Measurements from ENCODE around the gene CREB5.

CREB5 gene

DNA sequence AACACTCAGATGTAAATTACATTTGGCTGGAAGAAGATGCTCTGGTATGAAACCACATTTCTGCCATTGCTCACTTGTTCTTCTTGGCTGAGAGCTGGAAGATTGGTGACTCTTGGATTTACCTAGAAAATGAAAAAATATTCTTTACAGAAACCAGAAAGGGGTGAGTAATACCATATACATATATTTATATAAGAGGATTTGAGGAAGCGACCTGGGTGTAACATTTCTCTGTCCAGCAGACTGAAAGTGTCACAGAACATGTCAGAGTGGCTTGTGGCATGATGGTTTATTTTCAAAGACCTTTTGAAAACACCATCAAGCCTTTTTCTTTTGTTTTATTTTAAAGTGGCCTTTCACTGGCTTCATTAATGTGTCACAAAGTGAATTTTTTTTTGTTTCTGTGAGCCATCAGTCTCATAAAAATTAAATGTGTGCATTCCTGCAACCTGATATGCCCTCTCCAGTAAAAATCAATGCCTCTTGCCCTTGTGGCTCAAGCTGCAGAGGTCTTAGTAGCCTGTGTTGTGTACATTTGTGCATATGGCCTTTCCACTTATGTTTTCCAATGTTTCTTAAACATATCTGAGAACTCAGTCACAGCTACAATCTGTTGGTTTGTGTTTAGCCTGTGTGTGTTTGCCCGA is 23.5 kb downstream of the CREB5 start:
- ATAC-seq (no peak), DNase-seq (no peak)

DNA sequence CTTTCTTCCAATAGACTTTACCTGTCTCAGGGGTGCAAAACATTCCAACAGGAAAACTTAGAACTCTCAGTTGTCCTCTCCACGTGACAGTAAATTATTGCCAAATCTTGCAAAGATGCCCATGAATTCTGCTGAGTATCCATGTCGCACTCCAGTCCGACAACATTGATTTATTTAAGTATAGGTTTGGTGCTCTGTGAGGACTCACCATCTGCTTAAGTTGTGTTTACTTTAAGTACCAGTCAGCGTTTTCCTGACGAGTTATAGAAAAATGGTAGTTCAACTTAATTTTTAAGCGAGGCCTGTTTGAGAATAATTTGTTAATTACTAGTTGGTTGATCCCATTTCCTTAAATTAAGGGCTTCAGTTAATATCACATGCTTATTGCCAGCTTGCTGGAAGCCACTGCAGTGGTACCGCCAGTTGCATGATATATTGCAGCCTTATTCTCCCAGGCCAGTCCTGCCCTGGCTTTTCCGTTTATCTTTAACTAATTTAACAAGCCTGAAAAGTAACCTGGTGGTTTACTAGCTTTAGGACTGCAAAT is 27.8 kb downstream of the CREB5 start:
- ATAC-seq (no peak), DNase-seq (no peak)

DNA sequence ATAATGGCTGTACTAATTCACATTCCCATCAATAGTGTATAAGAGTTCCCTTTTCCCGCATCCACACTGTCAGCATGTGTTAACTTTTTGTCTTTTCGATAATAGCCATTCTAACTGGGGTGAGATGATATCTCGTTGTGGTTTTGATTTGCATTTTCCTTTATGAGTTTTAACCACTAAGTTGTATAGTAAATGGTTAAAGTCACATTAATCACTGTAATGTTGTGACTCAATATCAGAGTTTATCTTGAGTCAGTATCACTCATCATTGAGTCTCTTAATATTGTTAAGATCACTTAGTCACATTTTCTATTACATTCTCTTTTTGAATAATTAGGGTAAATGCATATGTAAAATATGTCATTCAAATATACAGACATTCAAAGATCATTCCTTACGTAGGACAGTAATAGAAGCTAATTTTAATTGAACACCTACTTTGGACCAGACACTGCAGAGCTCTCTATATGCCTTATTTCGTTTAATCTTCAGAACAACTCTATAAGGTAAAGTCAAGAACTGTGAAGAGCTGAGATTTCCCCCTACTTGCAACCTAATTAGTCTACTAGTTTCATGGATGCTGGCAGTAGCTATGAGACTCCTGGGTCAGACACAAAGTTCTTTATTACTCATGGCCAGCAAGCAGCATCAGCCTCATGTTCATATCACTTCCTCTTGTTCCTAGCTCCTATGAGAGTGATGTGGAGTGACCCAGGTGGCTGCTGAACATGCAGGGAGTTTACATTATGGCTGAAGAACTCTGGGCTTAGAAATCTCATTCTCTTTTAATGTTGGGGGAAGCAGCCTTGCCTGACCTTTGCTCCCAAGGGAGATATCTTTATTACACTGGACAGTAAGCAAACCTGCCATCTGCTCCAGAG is 30.5 kb downstream of the CREB5 start:
- peak; percentile 5 for DNase-seq
- peak; percentile 86 for ATAC-seq

DNA sequence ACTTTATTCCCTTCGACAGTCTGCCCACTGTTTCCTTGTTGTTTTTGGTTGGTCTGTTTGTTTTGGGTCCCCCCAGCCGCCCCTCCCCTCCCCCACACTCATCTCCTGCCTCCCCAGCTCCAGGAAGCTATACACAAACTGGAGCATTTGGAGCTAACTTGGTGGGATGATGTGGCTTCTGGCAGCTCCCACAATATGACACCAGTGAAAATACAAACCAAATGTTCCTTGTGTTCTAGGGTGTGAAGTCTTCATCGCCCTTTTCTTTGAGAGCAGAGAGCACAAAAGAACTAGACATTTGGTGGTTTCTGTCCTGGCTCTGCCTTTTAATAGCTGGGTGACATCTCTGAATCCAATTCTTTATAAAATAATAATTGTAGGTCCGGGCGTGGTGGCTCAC is 33.8 kb downstream of the CREB5 start:
- DNase-seq (no peak), ATAC-seq (no peak)

DNA sequence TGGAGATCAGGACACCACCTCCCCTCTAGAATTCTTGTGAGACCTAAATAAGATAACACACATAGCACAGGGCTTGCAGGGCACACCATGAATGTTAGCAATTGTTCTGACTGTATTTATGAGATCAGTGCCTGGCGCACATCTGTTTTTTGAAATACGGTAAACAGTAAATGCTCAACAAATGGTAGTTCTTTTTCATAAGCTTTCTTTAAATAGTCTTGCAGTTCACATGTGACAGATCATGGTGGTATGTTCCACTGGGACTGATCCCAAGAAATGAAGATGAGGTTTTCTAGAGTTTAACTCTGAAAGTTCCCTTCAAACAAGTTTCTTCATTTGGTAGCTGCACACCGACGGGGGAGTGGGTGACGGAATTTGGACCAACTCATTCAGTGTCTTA is 34.8 kb downstream of the CREB5 start:
- ATAC-seq, result no peak
- no peak for DNase-seq

DNA sequence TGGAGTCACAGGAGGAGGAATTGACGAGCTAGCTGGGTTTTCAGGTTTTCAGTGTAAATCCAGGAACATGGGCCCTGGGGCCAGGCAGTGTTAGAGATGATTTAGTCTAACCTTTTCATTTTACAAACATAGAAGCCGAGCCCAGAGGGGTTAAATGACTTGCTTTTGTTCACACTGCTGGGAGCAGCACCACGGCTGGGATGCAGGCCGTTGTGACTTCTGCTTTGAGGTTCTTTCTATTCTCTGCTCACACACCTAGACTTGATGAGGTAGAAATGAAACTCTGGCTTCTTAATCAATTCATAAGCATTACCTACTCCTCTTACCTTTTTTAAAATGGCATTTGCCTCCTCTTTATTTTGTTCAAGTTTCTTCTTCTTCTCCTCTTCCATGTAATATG is 36.4 kb downstream of the CREB5 start:
- DNase-seq (no peak), ATAC-seq (no peak)

DNA sequence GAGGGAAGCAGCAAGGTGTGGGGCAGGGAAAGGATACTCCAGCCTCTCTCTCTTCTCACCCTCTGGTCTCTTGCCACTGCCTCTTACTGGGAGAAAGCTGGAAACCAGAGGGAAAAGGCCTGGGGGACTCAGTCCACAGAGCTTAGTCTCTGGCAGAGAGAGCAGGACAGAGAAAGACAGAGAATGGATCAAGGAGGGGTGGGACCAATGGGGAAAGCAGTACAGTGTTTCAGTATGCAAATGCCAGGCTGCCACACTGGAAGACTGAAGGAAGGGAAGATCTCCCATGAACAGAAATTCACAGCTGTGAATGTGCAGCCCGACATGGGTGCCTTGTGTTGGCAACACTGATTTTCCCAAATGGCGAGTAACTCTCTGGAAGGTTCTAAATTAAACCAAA is 40.4 kb downstream of the CREB5 start:
- no peak for DNase-seq
- no peak for ATAC-seq

DNA sequence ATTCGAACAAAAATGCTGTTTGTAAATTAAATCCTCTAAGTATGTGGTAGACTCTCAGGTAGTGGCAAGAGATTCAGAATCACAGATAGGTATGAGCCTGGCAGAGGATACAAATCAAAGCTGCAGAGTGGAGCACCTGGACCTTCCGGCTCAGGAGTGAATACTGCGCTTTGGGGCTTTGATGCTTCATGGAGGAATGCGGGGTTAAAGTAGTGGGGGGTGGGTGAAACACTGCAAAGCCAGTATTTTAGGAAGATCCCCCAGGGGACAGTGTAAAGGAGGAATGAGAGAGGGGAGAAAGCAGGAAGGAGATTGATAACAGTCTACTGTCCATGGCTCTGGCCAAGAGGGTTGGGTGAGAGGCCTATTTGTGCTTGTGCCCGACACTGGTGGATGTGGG is 43.2 kb downstream of the CREB5 start:
- DNase-seq (no peak), ATAC-seq (no peak)

DNA sequence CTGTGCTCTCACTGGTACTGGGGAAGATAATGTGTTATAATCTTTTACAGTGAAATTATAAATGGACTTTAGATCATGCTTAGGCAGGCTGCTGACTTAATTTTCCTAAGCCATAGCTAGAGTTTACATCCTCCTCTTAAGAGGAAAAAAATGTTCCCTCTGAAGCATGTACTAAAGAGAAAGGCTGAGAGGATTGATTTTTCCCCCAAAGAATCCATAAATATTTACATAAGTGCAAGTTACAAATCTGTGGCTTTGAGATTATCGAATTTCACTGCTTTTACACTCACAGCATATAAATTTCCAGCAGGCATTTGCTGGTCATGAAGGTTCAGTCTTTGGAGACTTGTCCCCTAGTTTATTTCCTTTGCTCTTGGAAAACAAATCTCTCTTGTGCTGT is 43.7 kb downstream of the CREB5 start:
- DNase-seq (no peak), ATAC-seq (no peak)

DNA sequence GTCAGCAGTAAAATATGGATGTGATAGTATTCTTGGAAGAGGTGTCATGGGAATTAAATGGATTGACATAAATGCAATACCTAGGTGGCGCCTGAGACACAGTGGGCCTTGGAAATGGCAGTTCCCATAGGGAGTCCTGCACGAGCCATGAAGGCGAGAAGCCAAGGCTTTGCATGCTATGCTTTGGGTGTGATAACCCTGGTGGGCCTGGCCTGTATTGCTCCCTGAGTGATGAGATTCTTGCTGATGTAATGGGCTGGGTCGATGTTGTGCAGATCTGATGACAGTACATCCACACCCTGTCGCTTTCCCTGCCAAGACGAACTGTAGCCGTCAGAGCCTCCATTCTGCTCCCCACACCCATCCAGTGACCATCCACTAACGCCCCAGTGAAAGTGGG is 46.4 kb downstream of the CREB5 start:
- ATAC-seq (no peak), DNase-seq (no peak)

DNA sequence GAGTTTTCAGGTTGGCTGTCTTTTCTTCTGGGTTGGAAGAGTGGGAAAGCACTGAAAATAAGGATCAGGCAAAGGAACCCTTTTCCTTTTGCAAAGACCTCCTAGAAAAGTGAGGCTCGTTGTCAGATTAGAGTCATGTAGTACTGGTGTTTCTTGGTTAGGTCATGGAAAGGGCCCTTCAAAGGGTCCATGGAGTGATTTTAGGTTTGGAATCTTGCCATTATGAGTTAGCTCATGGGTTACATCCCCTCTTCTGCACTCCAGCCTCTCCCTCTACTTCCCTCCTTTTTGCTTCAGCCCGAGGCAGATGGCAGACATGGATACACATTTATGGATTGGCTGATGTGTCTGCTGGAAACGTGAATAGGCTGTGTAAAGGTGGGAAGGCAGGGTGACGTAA is 47.0 kb downstream of the CREB5 start:
- DNase-seq (no peak), ATAC-seq (no peak)

DNA sequence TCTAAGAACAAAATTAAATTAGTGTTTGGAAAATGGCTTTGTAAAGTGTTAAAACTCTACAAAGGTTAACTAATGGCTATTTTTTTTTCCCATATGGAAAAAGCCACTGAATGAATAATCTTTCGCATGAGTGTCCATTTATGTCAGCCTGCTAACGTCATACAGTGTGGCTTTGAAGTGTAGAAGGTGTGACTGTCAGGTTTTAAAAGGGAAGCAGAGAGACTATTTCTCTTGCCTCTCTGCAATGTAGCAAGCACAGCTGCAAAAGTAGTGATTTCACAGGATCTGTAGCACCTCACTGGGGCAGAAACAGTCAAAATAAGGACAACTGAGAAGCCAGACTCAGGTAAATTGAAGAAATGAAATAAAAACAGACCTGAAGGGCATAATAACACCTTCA is 53.4 kb downstream of the CREB5 start:
- DNase-seq (no peak), ATAC-seq (no peak)

DNA sequence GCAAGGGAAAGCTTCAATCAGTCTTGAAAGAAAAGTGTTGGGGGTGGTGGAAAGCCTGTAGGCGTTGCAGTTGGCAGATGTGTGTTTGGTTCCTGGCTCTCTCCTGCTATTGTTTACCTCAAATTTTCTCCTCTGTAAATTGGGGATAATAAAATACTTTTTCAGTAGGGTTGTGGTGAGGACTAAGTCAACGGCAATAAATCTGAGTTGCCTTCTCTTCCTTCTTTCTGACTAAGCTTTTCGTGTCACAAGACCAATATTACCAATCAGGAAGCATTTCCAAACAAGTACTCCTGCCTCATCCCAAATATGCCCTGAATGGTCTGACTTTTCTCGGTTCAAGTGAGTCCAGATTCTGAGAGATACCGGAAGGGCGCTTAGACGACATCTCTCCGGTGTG is 54.0 kb downstream of the CREB5 start:
- no peak for DNase-seq
- ATAC-seq, result no peak

DNA sequence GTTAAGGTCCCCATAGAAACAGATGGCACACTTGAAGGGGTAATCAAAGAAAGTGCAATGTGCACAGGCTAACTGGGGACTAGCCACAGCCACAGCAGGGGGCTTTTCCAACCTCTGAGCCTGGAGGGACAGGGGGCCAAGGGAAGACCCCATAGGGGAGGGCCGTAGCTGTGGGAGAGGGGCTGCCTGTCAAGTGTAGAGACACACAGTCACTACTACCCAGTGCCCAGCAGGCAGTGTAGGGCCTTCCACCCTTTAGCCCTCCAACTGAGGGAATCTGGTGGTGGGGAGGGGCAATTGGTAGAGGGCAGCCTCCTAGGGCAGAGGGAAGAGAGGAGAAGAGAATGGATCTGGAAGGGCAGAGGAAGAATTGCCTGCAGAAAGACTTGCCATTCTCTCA is 54.6 kb downstream of the CREB5 start:
- no peak for DNase-seq
- no peak for ATAC-seq

DNA sequence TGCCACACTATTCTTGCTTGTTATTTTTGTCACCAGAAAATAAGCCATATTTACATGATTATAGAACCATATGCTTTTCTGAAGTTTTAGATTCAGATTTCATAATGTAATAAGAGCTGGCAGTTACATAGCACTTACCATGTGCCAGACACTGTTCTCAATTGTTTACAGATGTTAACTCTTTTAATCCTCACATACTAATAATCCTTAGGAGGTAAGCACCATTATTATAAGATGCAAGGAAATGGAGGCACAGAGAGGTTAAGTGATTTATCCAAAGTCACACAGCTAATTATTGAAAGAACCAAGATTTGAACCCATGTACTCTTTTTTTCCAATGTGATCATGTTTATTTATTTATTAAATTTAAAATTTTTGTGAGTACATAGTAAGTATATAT is 57.2 kb downstream of the CREB5 start:
- ATAC-seq (no peak), DNase-seq (no peak)

DNA sequence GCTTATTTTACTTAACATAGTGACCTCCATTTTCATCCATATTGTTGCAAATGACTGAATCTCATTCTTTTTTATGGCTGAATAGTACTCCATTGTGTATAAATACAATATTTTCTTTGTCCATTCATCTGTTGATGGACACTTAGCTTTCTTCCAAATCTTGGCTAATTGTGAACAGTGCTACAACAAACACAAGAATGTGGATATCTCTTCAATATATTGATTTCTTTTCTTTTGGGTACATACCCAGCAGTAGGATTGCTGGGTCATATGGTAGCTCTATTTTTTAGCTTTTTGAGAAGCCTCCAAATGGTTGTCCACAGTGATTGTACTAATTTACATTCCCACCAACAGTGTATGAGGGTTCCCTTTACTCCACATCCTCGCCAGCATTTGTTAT is 58.0 kb downstream of the CREB5 start:
- ATAC-seq (no peak), DNase-seq (no peak)

DNA sequence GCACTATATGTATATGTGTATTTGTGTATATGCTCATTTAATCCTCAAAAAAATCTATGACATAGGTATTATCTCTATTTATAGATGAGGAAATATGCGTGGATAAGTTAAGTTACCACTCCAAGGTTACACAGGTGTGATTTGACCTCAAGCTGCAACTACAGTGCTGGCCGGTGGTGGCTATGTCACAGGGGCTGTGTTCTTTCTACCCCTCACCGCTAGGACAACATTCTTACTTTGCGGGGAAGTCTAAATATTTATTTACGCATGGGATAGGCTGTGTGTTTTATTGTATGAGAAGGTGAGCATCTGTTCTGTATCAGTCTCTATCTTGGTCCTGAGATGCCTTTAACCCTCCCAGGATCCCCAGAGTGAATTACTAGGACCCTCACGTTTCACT is 60.0 kb downstream of the CREB5 start:
- DNase-seq (no peak), ATAC-seq (no peak)

DNA sequence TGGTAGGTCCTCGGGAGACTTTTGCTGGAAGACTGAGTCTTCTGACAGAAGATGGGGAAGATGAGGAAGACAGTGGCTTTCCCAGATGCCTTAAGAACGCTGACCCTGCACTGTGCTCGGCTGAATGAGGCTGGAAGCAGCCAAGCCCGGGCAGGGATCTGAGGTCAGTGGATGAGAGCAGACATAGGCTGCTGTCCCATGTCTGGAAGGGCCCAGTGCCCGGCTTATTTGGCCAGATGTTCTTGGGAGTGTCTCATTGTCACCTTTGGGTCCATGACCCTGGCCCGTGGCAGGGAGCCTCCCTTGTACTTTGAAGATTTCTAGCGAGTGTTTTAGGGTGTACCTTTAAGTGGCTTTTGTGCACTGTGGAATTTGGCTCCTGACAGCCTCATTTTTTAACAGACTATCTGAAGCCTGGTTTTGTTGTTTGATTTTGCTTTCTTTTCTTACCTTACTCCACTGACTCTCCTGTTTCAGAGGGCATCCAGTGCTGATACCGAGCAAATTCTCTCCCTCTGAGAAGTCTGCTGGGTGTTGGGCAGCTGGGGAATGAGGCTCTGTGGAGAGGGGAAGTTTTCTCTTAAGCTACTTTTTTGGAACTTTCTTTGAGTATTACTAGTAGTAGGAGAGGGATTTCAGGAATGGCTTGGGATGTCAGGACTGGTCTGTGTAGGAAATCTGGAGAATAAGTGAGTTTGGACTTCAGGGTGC is 61.4 kb downstream of the CREB5 start:
- ATAC-seq, result no peak
- DNase-seq, result no peak

DNA sequence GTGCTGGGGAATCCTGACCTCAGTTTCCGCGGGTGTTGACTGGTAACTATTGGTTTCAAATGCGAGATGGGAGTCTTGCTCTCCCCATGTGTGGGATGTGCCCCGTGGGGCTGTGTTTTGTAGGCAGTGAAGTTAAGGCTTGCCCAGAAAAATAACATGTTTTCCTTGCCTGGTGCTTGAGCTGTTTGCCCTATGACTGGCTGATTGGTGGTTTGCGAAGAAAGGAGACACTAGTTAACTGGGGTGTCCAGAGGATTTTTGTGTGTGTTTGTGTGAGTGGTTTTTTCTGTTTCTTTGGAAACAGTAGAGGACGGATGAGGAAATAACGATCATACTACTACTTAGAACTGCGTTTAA is 61.9 kb downstream of the CREB5 start:
- no peak for DNase-seq
- no peak for ATAC-seq

DNA sequence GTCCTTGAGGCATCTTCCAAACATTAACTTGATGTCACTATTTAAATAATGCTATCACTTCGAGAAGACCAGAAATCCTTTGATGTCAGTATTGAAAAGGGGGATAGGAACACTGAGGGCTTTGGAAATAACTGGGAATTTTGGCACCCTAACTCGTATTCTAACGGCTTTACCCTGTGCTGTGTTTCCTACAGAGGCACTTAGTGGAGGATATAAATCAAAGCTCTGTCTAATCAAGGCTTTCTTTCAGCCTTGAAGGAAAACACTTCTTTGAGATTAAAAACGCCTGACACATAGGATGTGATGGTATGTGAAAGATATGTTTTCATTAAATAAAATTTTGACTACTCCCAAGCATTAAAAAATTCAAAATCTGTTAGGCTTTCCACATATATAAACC is 62.3 kb downstream of the CREB5 start:
- DNase-seq, result no peak
- ATAC-seq, result no peak

DNA sequence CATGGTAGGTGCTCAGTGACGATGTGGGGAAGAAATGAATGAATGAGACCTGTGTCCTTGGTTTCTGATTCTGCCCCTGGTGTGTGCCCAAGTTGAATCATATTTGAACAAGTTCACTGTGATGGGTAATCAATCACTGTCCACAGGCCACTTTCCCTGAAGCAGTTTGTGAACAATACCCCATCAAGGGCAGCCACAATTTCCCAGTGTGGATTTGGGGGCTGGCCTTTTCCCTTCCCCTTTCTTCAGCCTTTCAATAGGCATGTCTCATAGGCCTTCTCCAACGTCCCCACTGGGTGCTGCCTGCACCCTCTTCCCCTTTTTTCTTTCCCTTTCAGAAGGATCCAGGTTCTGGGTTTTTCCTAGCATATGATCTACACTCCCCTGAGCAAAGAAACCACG is 64.7 kb downstream of the CREB5 start:
- ATAC-seq (no peak), DNase-seq (no peak)

DNA sequence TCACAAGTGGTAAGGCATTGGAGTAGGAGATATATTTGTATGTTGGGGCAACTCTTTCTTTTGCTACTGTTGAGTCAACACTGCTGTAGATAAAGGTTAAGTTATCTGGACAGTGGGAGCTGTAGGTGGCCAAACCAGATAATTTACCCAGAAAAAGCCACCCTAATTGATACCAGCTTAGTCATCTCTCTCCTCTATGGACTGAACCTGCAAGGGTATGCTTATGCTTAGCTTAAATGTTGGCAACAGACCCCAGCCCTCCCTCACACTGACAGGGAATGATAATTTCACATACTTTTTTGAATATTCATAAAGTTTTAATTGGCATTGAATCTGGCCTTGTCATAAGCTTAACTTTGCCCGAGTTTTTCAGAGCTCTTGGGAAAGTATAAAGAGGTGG is 66.3 kb downstream of the CREB5 start:
- ATAC-seq, result no peak
- DNase-seq, result no peak

DNA sequence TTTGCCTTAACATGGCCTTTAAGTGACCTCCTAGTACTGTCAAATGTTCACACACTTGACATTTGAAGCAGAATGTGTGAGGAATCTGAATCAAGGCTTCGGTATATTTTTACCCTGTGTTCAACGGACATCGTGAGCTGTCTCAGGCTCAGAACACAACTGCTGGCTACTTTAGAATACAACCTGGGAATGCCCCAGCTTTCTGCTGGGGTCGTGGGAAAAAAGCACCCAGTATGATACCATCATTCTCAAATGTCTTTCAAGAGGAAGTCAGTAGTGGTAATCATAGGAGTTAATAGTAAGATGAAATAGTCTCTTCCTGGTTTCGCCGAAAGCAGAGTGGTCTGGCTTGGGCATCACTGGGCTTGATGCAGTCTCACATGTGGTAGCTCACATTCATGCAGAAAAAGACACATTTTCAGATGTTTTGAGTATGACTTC is 67.2 kb downstream of the CREB5 start:
- no peak for DNase-seq
- no peak for ATAC-seq
